ENCODE measurements around the gene FNDC8. TPM values are rescaled to one million over a fixed set of nuclear protein-coding genes. Genes with fewer than 3 reads are reported as not detected.
"Not testable (repeated sequence)": the region's sequence is repeated elsewhere in the genome, so short reads cannot be mapped to it uniquely, and the experiment has no call there.

The FNDC8 gene
- total RNA-seq, 2 experiments from 2014 or later = not detected

- H3K27ac Mint-ChIP-seq = peak overlapping the region; percentile 67
- DNase-seq (no peak), ATAC-seq (ENCODE audit: low read depth) (peak; percentile 30)
- H3K4me3 Mint-ChIP-seq = peak overlapping the region; percentile 28
- H3K4me1 Mint-ChIP-seq = peaks cover 28% of the 10 kb centered on the region
- H3K27me3 Mint-ChIP-seq = no peaks in the 10 kb centered on the region
- POLR2A ChIA-PET = interaction anchor here (1.3 kb wide), 1 partner anchor 64 kb away, joined by 3 read pairs; no protein-coding TSS in a partner anchor
- peaks cover 1% of the 10 kb centered on the region for H3K9me3 Mint-ChIP-seq
- H3K36me3 Mint-ChIP-seq = peaks cover 2% of the 10 kb centered on the region
Measured at GRCh38 chr17:35171834-35172233, 50.4 kb downstream of the FNDC8 start.

GRCh38 chr17:35172321-35172720 lies 50.9 kb downstream of the FNDC8 start:
- H3K27me3 Mint-ChIP-seq; DNase-seq; ATAC-seq (ENCODE audit: low read depth); H3K9me3 Mint-ChIP-seq; H3K4me3 Mint-ChIP-seq; H3K36me3 Mint-ChIP-seq: not testable (repeated sequence)
- peak overlapping the region; percentile 16 for H3K27ac Mint-ChIP-seq
- POLR2A ChIA-PET = interaction anchor here (3.5 kb wide), 1 partner anchor 70 kb away, joined by 24 read pairs; the partner anchor contains the start of gene SLFN5
- H3K4me1 Mint-ChIP-seq = peaks cover 33% of the 10 kb centered on the region

- H3K27ac Mint-ChIP-seq = peak overlapping the region; percentile 27
- ATAC-seq (ENCODE audit: low read depth) = no peak
- DNase-seq = no peak
- POLR2A ChIA-PET = interaction anchor here (1.0 to 3.5 kb wide), 4 partner anchors 14 to 363 kb away, joined by 3 to 24 read pairs (median 6); partner anchors contain the start of gene SLFN5
- peaks cover 8% of the 10 kb centered on the region for H3K9me3 Mint-ChIP-seq
- H3K36me3 Mint-ChIP-seq = peaks cover 10% of the 10 kb centered on the region
- H3K27me3 Mint-ChIP-seq = no peaks in the 10 kb centered on the region
- no peak overlapping the region for H3K4me3 Mint-ChIP-seq
- H3K4me1 Mint-ChIP-seq = peaks cover 49% of the 10 kb centered on the region
Measured at GRCh38 chr17:35174835-35175334, 53.5 kb downstream of the FNDC8 start.

DNA sequence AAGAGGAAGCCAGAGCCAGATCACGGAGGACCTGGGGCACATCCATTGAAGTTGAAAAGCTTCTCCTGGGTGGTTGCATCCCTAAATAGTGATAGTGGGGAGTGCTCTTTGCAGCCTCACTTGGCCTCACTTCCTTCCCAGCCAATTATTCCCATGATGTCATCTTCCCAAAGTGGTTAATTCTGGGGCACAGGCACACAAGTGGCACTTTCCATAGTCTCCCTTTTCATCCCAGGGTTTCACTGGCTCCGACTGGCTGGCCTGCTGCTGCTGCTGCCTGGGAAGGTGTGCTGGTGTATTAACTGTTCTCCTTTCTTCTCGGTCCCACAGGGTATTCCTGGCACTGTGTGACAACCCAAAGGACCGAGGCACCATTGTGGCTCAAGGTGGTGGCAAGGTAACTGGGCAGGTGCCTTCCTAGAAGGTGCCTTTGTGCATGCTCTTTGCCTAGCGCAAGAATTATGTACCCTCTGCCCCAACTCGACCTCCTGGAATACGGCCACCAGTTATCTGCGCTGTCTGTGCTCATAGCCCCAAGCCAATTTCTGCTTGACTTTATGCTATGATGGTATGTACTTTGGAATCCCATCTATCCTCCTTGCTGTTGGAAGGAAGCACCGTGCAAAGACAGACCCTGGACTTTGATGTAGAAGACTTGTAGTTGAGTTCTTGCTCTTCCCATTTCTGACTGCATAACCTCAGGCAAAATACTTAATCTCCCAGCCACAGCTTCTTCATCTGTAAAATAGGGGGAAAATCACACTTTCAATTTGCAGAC lies 54.4 kb downstream of the FNDC8 start:
- POLR2A ChIA-PET = interaction anchor here (1.0 to 3.5 kb wide), 4 partner anchors 15 to 362 kb away, joined by 3 to 24 read pairs (median 6); partner anchors contain the start of gene SLFN5
- Mint-ChIP-seq H3K4me3 (no peak overlapping the region), H3K4me1 (peaks cover 56% of the 10 kb centered on the region), H3K9me3 (peaks cover 8% of the 10 kb centered on the region), H3K27ac (peak overlapping the region; percentile 14), H3K27me3 (no peaks in the 10 kb centered on the region), H3K36me3 (peaks cover 11% of the 10 kb centered on the region)
- no peak for DNase-seq
- no peak for ATAC-seq (ENCODE audit: low read depth)

DNA sequence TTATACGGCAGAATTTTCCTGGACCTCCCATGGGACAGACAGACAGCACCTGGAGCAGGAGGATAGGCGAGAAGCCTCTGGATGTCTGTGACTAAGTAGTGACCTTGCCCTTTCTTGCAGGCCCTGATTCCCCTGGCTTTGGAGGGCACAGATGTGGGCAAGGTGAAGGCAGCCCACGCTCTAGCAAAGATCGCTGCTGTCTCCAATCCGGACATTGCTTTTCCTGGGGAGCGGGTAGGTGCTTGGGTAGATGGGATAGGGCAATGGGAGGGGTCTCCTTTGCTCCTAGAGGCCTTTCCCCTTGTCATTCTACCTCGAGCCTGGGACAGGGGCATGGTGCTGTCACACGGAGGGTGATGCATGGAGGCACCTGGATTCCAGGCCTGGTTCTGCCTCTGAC lies 55.5 kb downstream of the FNDC8 start:
- ATAC-seq (ENCODE audit: low read depth) = no peak
- peaks cover 11% of the 10 kb centered on the region for H3K36me3 Mint-ChIP-seq
- POLR2A ChIA-PET = interaction anchor here (0.7 kb wide), 1 partner anchor 66 kb away, joined by 3 read pairs; the partner anchor contains the start of gene SLFN5
- H3K4me1 Mint-ChIP-seq = peaks cover 51% of the 10 kb centered on the region
- DNase-seq = no peak
- H3K27ac Mint-ChIP-seq = no peak overlapping the region
- peaks cover 8% of the 10 kb centered on the region for H3K9me3 Mint-ChIP-seq
- H3K4me3 Mint-ChIP-seq = no peak overlapping the region
- H3K27me3 Mint-ChIP-seq = no peaks in the 10 kb centered on the region

GRCh38 chr17:35179379-35179778 lies 58.0 kb downstream of the FNDC8 start:
- H3K27me3 Mint-ChIP-seq; ATAC-seq (ENCODE audit: low read depth); H3K4me3 Mint-ChIP-seq; H3K27ac Mint-ChIP-seq; H3K9me3 Mint-ChIP-seq; H3K36me3 Mint-ChIP-seq; DNase-seq: not testable (repeated sequence)
- peaks cover 49% of the 10 kb centered on the region for H3K4me1 Mint-ChIP-seq
- POLR2A ChIA-PET = interaction anchor here (1.5 to 1.9 kb wide), 2 partner anchors 34 to 64 kb away, joined by 3 to 6 read pairs; partner anchors contain the start of gene SLFN5

Other genes starting within 250 kb of the FNDC8 start
- 1 to 10 TPM; 1.4 to 1.5 TPM for gene CCT6B, start 160.2 kb upstream of the FNDC8 start, total RNA-seq
- gene ZNF830, start 160.1 kb upstream of the FNDC8 start, total RNA-seq = 10 to 100 TPM; 29.5 to 33.4 TPM
- 10 to 100 TPM; 39.7 to 40.3 TPM for gene LIG3, start 141.1 kb upstream of the FNDC8 start, total RNA-seq
- gene RFFL, start 57.9 kb upstream of the FNDC8 start, total RNA-seq = 10 to 100 TPM; 37.4 to 42.3 TPM
- gene RAD51D, start 1.8 kb upstream of the FNDC8 start, total RNA-seq = 10 to 100 TPM; 27.3 to 33.8 TPM
- 10 to 100 TPM; 13.4 to 17.4 TPM for gene NLE1, start 20.7 kb downstream of the FNDC8 start, total RNA-seq
- under 1 TPM; 0.14 to 0.20 TPM for gene UNC45B, start 26.2 kb downstream of the FNDC8 start, total RNA-seq
- not detected for gene SLC35G3, start 72.8 kb downstream of the FNDC8 start, total RNA-seq
- gene SLFN5, start 121.5 kb downstream of the FNDC8 start, total RNA-seq = 100 to 1,000 TPM; 239 to 249 TPM

Data from activated naive CD8-positive, alpha-beta T cell treated with anti-CD3 and anti-CD28 coated beads, Interleukin-2, amount 10 ng/mL, durations not matched to agents 7 days and 5 days (primary cell).